AG04450 (cell line): ENCODE results near the gene WSCD2. TPM values are rescaled to one million over a fixed set of nuclear protein-coding genes. Genes with fewer than 3 reads are reported as not detected.

Source experiments
- CTCF ChIA-PET: fragments of 300-600, 350-600 bp; formaldehyde crosslinking; extraction: SDS; loops from one replicate; lab custom pipeline; 2022; ENCODE audit warnings: antibody characterized with exemption, inconsistent platforms; lab: Charles Lee
- POLR2A ChIA-PET: fragments of 350-600 bp; formaldehyde crosslinking; extraction: SDS; loops from one replicate; lab custom pipeline; 2021; ENCODE audit warnings: antibody characterized with exemption, inconsistent platforms; lab: Yijun Ruan, JAX
- DNase-seq: peaks from one replicate; pipeline ENCODE4 v3.0.0-alpha.2; 2011; ENCODE audit warnings: low read depth, low spot score
- H3K27ac ChIP-seq: one replicate; pipeline ENCODE4 v1.5.1; 2012; ENCODE audit warnings: low read depth, low read length, control low read depth
- H3K27me3 ChIP-seq: one replicate; pipeline ENCODE4 v1.6.0; 2012; ENCODE audit warnings: low read length; ENCODE audit not compliant: control insufficient read depth, insufficient read depth
- H3K4me3 ChIP-seq: 2 replicates; pipeline ENCODE4 v1.5.1; 2011; ENCODE audit warnings: mild to moderate bottlenecking, low read depth, low read length, control low read depth
- H3K9me3 ChIP-seq: 2 replicates; pipeline ENCODE4 v1.5.1; 2012; ENCODE audit warnings: low read length; ENCODE audit not compliant: control insufficient read depth, insufficient read depth
- polyA plus RNA-seq: library from polyadenylated mRNA; depleted of rRNA; stranded (reverse); fragments of >200 nt; gene quantifications from 2 replicates; pipeline ENCODE4 v1.2.3, GENCODE V29; 2011
- TF ChIP-seq, protein P1 (sequence below): IDR thresholded peaks from 2 replicates; pipeline ENCODE4 v1.5.1; 2011; ENCODE audit warnings: low read depth, low read length, control low read depth, inconsistent platforms

WSCD2 gene
- polyA plus RNA-seq, 1 experiment, result not detected

DNA sequence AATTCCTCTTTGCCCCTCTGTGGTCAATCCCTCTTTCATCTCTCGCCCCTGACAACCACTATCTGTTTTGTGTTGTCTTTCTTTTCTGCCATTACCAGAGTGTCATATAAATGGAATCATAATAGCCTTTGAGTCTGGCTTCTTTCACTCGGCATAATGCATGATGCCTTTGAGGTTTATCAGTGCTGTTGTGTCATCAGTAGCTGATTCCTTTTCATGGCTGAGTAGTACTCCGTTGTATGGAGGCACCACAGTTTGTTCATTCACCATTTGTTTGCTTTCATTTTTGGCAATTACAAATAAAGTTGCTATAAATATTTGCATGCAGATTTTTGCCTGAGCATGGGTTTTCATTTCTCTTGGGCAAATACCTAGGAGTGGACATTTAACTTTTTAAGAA, 47.2 kb downstream of the WSCD2 start:
- Histone ChIP-seq H3K27me3 (no peaks in the 10 kb centered on the region), H3K4me3 (no peak overlapping the region), H3K9me3 (no peaks in the 10 kb centered on the region), H3K27ac (no peak overlapping the region)
- TF ChIP-seq, protein P1, sequence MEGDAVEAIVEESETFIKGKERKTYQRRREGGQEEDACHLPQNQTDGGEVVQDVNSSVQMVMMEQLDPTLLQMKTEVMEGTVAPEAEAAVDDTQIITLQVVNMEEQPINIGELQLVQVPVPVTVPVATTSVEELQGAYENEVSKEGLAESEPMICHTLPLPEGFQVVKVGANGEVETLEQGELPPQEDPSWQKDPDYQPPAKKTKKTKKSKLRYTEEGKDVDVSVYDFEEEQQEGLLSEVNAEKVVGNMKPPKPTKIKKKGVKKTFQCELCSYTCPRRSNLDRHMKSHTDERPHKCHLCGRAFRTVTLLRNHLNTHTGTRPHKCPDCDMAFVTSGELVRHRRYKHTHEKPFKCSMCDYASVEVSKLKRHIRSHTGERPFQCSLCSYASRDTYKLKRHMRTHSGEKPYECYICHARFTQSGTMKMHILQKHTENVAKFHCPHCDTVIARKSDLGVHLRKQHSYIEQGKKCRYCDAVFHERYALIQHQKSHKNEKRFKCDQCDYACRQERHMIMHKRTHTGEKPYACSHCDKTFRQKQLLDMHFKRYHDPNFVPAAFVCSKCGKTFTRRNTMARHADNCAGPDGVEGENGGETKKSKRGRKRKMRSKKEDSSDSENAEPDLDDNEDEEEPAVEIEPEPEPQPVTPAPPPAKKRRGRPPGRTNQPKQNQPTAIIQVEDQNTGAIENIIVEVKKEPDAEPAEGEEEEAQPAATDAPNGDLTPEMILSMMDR, result no peak
- no peak for DNase-seq
- ChIA-PET CTCF (no interaction called here), POLR2A (no interaction called here)

DNA sequence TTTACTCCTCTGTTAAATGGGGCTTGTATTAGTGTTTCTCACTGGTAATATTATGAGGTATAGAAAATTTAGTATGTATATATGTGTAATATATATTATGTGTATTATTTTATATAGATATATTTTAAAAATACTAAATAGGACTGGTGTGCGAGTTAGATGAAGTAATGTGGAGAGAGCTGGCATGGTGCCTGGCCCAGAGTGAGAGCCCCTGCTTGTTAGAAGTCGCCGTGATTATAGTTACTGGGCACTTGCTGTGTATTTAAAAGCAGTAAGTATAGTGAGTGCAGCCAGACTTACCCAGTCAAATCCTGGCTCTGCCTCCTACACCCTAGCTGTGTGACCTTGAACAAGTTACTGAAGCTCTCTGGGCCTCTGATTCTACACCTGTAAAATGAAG, 48.0 kb downstream of the WSCD2 start:
- POLR2A ChIA-PET, result no interaction called here
- DNase-seq, result no peak
- TF ChIP-seq, protein P1, result no peak
- H3K9me3 ChIP-seq, result no peaks in the 10 kb centered on the region
- H3K27me3 ChIP-seq, result no peaks in the 10 kb centered on the region
- CTCF ChIA-PET, result no interaction called here
- no peak overlapping the region for H3K4me3 ChIP-seq
- H3K27ac ChIP-seq, result no peak overlapping the region

DNA sequence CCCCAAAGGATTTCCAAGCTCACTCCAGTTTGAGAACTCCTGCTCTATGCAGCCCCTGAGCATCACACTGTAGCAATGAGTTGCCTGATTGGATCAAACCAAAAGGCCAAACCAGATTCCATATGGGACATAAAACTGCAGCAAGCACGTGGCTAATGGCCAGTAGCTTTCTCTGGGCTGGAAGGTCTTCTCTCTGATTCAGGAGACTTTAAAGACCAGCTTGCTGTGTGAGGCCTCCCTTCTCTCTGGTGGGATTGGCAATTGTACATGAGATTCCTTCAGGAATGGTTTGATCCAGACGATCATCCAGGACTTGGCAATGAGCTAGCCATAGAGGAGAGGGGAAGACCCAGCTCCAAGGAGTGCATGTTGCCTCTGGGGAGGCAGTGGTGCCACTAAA, 50.2 kb downstream of the WSCD2 start:
- Histone ChIP-seq H3K27me3 (no peaks in the 10 kb centered on the region), H3K27ac (no peak overlapping the region), H3K9me3 (no peaks in the 10 kb centered on the region), H3K4me3 (no peak overlapping the region)
- ChIA-PET POLR2A (no interaction called here), CTCF (no interaction called here)
- TF ChIP-seq, protein P1, result no peak
- no peak for DNase-seq

DNA sequence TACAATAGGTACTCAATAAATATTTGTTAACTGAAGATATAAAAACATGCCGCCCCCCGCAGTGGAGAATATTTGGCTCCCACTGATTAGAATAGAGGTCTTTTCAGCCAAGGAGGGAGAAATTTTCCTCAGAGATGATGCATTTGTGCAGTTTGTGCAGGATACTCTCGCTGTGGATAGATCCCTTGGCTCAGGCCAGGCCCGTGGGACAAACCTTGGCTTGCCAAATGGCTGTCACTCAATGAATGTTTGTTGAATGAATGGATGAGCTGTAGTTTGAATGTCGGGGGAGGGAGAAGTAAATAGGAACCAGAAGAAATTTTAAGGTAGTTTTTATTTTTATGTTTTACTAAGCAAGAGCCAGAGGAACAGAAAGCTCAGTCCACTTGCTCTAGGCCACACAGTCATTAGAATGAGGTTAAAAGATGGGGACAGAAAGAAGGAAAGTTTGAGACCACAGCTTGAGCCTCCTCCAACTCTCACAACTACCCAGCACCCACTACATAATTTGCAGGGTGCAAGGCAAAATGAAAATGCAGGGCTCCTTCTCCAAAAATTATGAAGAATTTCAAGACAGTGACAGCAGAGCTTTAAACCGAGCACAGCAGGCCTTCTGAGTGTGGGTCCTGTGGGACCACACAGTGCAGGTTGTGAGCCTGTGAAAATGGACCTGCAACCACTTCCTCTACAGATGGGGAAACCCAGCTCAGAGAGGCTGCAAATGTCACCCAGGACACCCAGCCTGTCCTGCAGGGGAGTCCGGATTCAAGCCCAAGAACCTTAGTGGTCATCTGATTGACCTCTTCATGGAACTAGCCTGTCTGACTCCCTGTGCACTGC, 51.4 kb downstream of the WSCD2 start:
- Histone ChIP-seq H3K27ac (no peak overlapping the region), H3K27me3 (no peaks in the 10 kb centered on the region), H3K9me3 (no peaks in the 10 kb centered on the region), H3K4me3 (no peak overlapping the region)
- TF ChIP-seq, protein P1, result no peak
- ChIA-PET POLR2A (interaction anchor here (0.7 kb wide), 1 partner anchor 1148 kb away, joined by 3 read pairs; no protein-coding TSS in a partner anchor), CTCF (no interaction called here)
- no peak for DNase-seq

DNA sequence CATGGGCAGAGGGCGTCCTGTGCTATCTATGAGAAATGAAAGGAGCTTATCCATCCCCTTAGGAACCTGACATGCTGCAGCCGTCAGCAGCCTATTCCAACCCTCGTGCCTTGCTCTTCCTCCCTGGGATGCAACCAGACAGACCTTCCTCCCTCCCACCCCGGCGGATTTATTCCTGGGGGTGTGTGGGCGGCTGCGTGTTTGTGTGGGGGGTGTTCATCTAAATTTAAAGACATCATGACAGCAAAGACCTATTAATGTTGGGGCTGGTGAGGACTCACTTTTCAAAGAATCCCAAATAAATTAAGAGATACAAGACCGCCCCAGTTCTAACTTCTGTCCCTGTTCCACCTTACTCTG, 52.0 kb downstream of the WSCD2 start:
- CTCF ChIA-PET, result no interaction called here
- no peaks in the 10 kb centered on the region for H3K9me3 ChIP-seq
- H3K4me3 ChIP-seq, result no peak overlapping the region
- POLR2A ChIA-PET, result no interaction called here
- TF ChIP-seq, protein P1, result no peak
- no peak for DNase-seq
- no peaks in the 10 kb centered on the region for H3K27me3 ChIP-seq
- H3K27ac ChIP-seq, result no peak overlapping the region
